Activated T-cell treated with anti-CD3 and anti-CD28 coated beads, Interleukin-2, amount 50 U/mL, for 4 hours (primary cell): ENCODE measurements around the gene CACNG1. TPM values are rescaled to one million over a fixed set of nuclear protein-coding genes. Genes with fewer than 3 reads are reported as not detected.
A peak's percentile ranks its signal among the peaks of the same experiment; 100 is the strongest.

ENCODE experiments used
- ATAC-seq, 2 donors: fragments of 200-7000 bp; cut with Tn5 transposase; one replicate each; pipeline ENCODE4 v1.10.0; 2021
- DNase-seq: peaks from one replicate; pipeline ENCODE4 v3.0.0-alpha.2; 2020
- H3K27me3 Mint-ChIP-seq: one replicate; pipeline ENCODE4 v1.8.0; 2021; ENCODE audit warnings: low read depth, mixed read lengths
- H3K36me3 Mint-ChIP-seq: one replicate; pipeline ENCODE4 v1.8.0; 2022; ENCODE audit warnings: mixed read lengths; ENCODE audit not compliant: insufficient read depth
- H3K4me1 Mint-ChIP-seq: one replicate; pipeline ENCODE4 v1.8.0; 2021; ENCODE audit warnings: low read depth, mixed read lengths
- H3K4me3 Mint-ChIP-seq: one replicate; pipeline ENCODE4 v1.8.0; 2021; ENCODE audit warnings: mild to moderate bottlenecking, moderate library complexity, mixed read lengths
- H3K9me3 Mint-ChIP-seq: one replicate; pipeline ENCODE4 v1.8.0; 2021; ENCODE audit warnings: mixed read lengths
- total RNA-seq, 3 donors: library from RNA; stranded (reverse); gene quantifications; one replicate each; pipeline ENCODE4 v1.2.1, GENCODE V29; 2021

CACNG1 gene
- total RNA-seq, 3 donors from 2014 or later, result not detected

- no peak for DNase-seq
- H3K27me3 Mint-ChIP-seq, result no peaks in the 10 kb centered on the region
- no peak overlapping the region for H3K4me3 Mint-ChIP-seq
- H3K36me3 Mint-ChIP-seq, result peaks cover 24% of the 10 kb centered on the region
- ATAC-seq, result no peak
- no peaks in the 10 kb centered on the region for H3K9me3 Mint-ChIP-seq
- H3K4me1 Mint-ChIP-seq, result no peaks in the 10 kb centered on the region
Observed at GRCh38 chr17:67067571-67068482, 23.5 kb downstream of the CACNG1 start.

GRCh38 chr17:67068999-67069398 lies 24.6 kb downstream of the CACNG1 start:
- no peaks in the 10 kb centered on the region for H3K27me3 Mint-ChIP-seq
- H3K36me3 Mint-ChIP-seq, result peaks cover 29% of the 10 kb centered on the region
- no peaks in the 10 kb centered on the region for H3K9me3 Mint-ChIP-seq
- no peak overlapping the region for H3K4me3 Mint-ChIP-seq
- no peak for ATAC-seq
- no peak for DNase-seq
- H3K4me1 Mint-ChIP-seq, result no peaks in the 10 kb centered on the region

- no peak for DNase-seq
- Mint-ChIP-seq H3K27me3 (no peaks in the 10 kb centered on the region), H3K4me1 (no peaks in the 10 kb centered on the region), H3K4me3 (no peak overlapping the region), H3K9me3 (no peaks in the 10 kb centered on the region), H3K36me3 (peaks cover 29% of the 10 kb centered on the region)
- no peak for ATAC-seq
Observed at GRCh38 chr17:67069603-67070136, 25.3 kb downstream of the CACNG1 start.

GRCh38 chr17:67071595-67071994 lies 27.2 kb downstream of the CACNG1 start:
- H3K36me3 Mint-ChIP-seq, result peaks cover 31% of the 10 kb centered on the region
- H3K27me3 Mint-ChIP-seq, result no peaks in the 10 kb centered on the region
- H3K4me3 Mint-ChIP-seq, result no peak overlapping the region
- DNase-seq (no peak), ATAC-seq (no peak)
- H3K4me1 Mint-ChIP-seq, result no peaks in the 10 kb centered on the region
- no peaks in the 10 kb centered on the region for H3K9me3 Mint-ChIP-seq

- H3K4me1 Mint-ChIP-seq, result no peaks in the 10 kb centered on the region
- no peaks in the 10 kb centered on the region for H3K27me3 Mint-ChIP-seq
- H3K4me3 Mint-ChIP-seq, result no peak overlapping the region
- no peaks in the 10 kb centered on the region for H3K9me3 Mint-ChIP-seq
- peaks cover 33% of the 10 kb centered on the region for H3K36me3 Mint-ChIP-seq
- DNase-seq, result no peak
- ATAC-seq, result no peak
Observed at GRCh38 chr17:67072885-67073284, 28.5 kb downstream of the CACNG1 start.

GRCh38 chr17:67074781-67075180 lies 30.4 kb downstream of the CACNG1 start:
- DNase-seq (no peak), ATAC-seq (no peak)
- no peaks in the 10 kb centered on the region for H3K27me3 Mint-ChIP-seq
- peaks cover 34% of the 10 kb centered on the region for H3K36me3 Mint-ChIP-seq
- H3K4me3 Mint-ChIP-seq, result no peak overlapping the region
- no peaks in the 10 kb centered on the region for H3K9me3 Mint-ChIP-seq
- no peaks in the 10 kb centered on the region for H3K4me1 Mint-ChIP-seq

- peaks cover 7% of the 10 kb centered on the region for H3K4me1 Mint-ChIP-seq
- no peaks in the 10 kb centered on the region for H3K9me3 Mint-ChIP-seq
- H3K36me3 Mint-ChIP-seq, result peaks cover 29% of the 10 kb centered on the region
- ATAC-seq (no peak), DNase-seq (no peak)
- no peaks in the 10 kb centered on the region for H3K27me3 Mint-ChIP-seq
- no peak overlapping the region for H3K4me3 Mint-ChIP-seq
Observed at GRCh38 chr17:67076290-67076689, 31.9 kb downstream of the CACNG1 start.

- Mint-ChIP-seq H3K9me3 (no peaks in the 10 kb centered on the region), H3K4me3 (no peak overlapping the region), H3K36me3 (peaks cover 20% of the 10 kb centered on the region), H3K4me1 (peaks cover 17% of the 10 kb centered on the region), H3K27me3 (no peaks in the 10 kb centered on the region)
- DNase-seq (no peak), ATAC-seq (no peak)
Observed at GRCh38 chr17:67078292-67078691, 33.9 kb downstream of the CACNG1 start.

- Mint-ChIP-seq H3K27me3 (no peaks in the 10 kb centered on the region), H3K4me3 (no peak overlapping the region), H3K36me3 (peaks cover 13% of the 10 kb centered on the region), H3K9me3 (no peaks in the 10 kb centered on the region), H3K4me1 (peaks cover 21% of the 10 kb centered on the region)
- DNase-seq (no peak), ATAC-seq (no peak)
Observed at GRCh38 chr17:67079491-67079890, 35.1 kb downstream of the CACNG1 start.

- peaks cover 14% of the 10 kb centered on the region for H3K36me3 Mint-ChIP-seq
- ATAC-seq (peak; percentile 18 to 34), DNase-seq (no peak)
- no peak overlapping the region for H3K4me3 Mint-ChIP-seq
- H3K9me3 Mint-ChIP-seq, result no peaks in the 10 kb centered on the region
- peaks cover 21% of the 10 kb centered on the region for H3K4me1 Mint-ChIP-seq
- no peaks in the 10 kb centered on the region for H3K27me3 Mint-ChIP-seq
Observed at GRCh38 chr17:67080804-67081203, 36.5 kb downstream of the CACNG1 start.

- H3K36me3 Mint-ChIP-seq, result peaks cover 15% of the 10 kb centered on the region
- H3K4me3 Mint-ChIP-seq, result no peak overlapping the region
- ATAC-seq, result peak; percentile 60 to 67
- H3K4me1 Mint-ChIP-seq, result peaks cover 21% of the 10 kb centered on the region
- no peaks in the 10 kb centered on the region for H3K27me3 Mint-ChIP-seq
- DNase-seq, result no peak
- no peaks in the 10 kb centered on the region for H3K9me3 Mint-ChIP-seq
Observed at GRCh38 chr17:67082107-67082506, 37.8 kb downstream of the CACNG1 start.

- Mint-ChIP-seq H3K27me3 (no peaks in the 10 kb centered on the region), H3K36me3 (peaks cover 26% of the 10 kb centered on the region), H3K4me3 (no peak overlapping the region), H3K9me3 (no peaks in the 10 kb centered on the region), H3K4me1 (peaks cover 28% of the 10 kb centered on the region)
- ATAC-seq (no peak), DNase-seq (no peak)
Observed at GRCh38 chr17:67085406-67085805, 41.1 kb downstream of the CACNG1 start.

GRCh38 chr17:67088639-67089038 lies 44.3 kb downstream of the CACNG1 start:
- Mint-ChIP-seq H3K9me3 (no peaks in the 10 kb centered on the region), H3K36me3 (peaks cover 30% of the 10 kb centered on the region), H3K27me3 (no peaks in the 10 kb centered on the region), H3K4me3 (no peak overlapping the region), H3K4me1 (peaks cover 25% of the 10 kb centered on the region)
- ATAC-seq (no peak), DNase-seq (no peak)

GRCh38 chr17:67090341-67090740 lies 46.0 kb downstream of the CACNG1 start:
- Mint-ChIP-seq H3K4me3 (no peak overlapping the region), H3K9me3 (no peaks in the 10 kb centered on the region), H3K27me3 (no peaks in the 10 kb centered on the region), H3K36me3 (peaks cover 36% of the 10 kb centered on the region), H3K4me1 (peaks cover 29% of the 10 kb centered on the region)
- no peak for DNase-seq
- no peak for ATAC-seq

- Mint-ChIP-seq H3K27me3 (no peaks in the 10 kb centered on the region), H3K9me3 (no peaks in the 10 kb centered on the region), H3K4me3 (no peak overlapping the region), H3K36me3 (peaks cover 36% of the 10 kb centered on the region), H3K4me1 (peaks cover 42% of the 10 kb centered on the region)
- ATAC-seq, result no peak
- DNase-seq, result no peak
Observed at GRCh38 chr17:67092291-67092690, 47.9 kb downstream of the CACNG1 start.
